Hepatocyte (in vitro differentiated cells): ENCODE data around the gene NDUFB2.

ENCODE experiments used
- EZH2 ChIP-seq: fragments of 200-600 bp; sonication (generic); IDR thresholded peaks from 2 replicates; pipeline ENCODE4 v1.6.1; 2016; ENCODE audit warnings: antibody characterized with exemption, mild to moderate bottlenecking, borderline replicate concordance
- EZH2phosphoT487 ChIP-seq: fragments of 200-600 bp; sonication (generic); IDR thresholded peaks from one replicate; pipeline ENCODE4 v1.6.1; 2018; ENCODE audit warnings: antibody characterized with exemption, mild to moderate bottlenecking, low read depth, moderate library complexity; ENCODE audit not compliant: unreplicated experiment, severe bottlenecking
- TF ChIP-seq, protein P1 (sequence below): fragments of 200-600 bp; sonication (generic); IDR thresholded peaks from 2 replicates; pipeline ENCODE4 v1.5.1; 2016; ENCODE audit warnings: antibody characterized with exemption, mild to moderate bottlenecking; ENCODE audit not compliant: poor library complexity

DNA sequence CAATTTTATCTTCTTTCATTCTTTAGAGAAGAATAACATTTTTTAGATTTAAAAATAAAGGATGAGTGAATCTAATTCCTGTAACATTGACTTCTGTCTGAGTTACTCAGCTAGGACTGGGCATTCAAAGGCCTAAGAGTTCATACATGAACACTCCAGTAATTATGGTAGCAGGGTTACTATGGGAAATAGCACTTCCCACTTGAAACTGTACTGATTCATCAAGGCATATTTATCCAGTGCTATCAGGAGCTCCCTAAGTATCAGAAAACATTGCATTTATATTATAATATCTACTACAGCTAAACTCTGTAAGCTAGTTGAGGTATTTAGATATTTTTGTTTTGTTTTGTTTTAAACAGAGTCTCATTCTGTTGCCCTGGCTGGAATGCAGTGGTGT lies 41.8 kb downstream of the NDUFB2 start:
- TF ChIP-seq, protein P1, sequence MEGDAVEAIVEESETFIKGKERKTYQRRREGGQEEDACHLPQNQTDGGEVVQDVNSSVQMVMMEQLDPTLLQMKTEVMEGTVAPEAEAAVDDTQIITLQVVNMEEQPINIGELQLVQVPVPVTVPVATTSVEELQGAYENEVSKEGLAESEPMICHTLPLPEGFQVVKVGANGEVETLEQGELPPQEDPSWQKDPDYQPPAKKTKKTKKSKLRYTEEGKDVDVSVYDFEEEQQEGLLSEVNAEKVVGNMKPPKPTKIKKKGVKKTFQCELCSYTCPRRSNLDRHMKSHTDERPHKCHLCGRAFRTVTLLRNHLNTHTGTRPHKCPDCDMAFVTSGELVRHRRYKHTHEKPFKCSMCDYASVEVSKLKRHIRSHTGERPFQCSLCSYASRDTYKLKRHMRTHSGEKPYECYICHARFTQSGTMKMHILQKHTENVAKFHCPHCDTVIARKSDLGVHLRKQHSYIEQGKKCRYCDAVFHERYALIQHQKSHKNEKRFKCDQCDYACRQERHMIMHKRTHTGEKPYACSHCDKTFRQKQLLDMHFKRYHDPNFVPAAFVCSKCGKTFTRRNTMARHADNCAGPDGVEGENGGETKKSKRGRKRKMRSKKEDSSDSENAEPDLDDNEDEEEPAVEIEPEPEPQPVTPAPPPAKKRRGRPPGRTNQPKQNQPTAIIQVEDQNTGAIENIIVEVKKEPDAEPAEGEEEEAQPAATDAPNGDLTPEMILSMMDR: no peak
- no peak for TF ChIP-seq EZH2
- TF ChIP-seq EZH2phosphoT487: no peak
